Transverse colon (tissue), 3 donors: ENCODE measurements around the gene CCDC83.

Source experiments
- CTCF ChIP-seq, 5 experiments: fragments of 200-600 bp in 3 of 5; fragments of 450-650 bp in 2 of 5; sonication (generic) in 3 of 5; IDR thresholded peaks; 1 replicate in 2 of 5; 2 replicates in 3 of 5; pipeline ENCODE4 v1.5.1; 2016 to 2017; ENCODE audit warnings: antibody characterized with exemption in 5 of 5, inconsistent platforms in 3 of 5, mild to moderate bottlenecking in 2 of 5, moderate library complexity in 1 of 5
- POLR2A ChIP-seq: fragments of 450-650 bp; IDR thresholded peaks from one replicate; pipeline ENCODE4 v1.6.1; 2016; ENCODE audit warnings: antibody characterized with exemption, mild to moderate bottlenecking, moderate library complexity

DNA sequence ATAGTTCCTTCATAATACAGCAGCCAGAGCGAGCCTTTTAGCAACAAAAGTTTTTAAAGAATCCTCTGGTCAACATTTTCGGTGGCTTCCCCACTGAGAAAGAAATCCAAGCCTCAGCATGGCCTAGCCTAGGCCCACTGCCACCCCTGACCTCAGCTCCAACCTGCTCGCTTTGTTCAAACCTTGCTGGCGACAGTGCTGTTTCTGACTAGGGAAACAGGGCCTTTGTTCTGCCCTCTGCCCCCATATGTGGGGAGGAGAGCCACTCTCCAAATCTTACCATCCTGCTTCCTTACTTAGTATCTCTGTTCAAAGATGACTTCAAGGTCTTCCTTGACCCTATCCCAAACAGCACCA, 95.8 kb downstream of the CCDC83 start:
- TF ChIP-seq POLR2A = no peak
- TF ChIP-seq CTCF (IDR thresholded peaks at IDR 0.05) = no peak
